DMS 273 treated with DMSO at 0.1 percent for 48 hours (cell line): ENCODE measurements around the gene NPIPB4.
"Not testable (repeated sequence)": the region's sequence is repeated elsewhere in the genome, so short reads cannot be mapped to it uniquely, and the experiment has no call there.

ENCODE experiments used
- DNase-seq: peaks from one replicate; lab custom pipeline; 2025; lab: John Stamatoyannopoulos, UW

The NPIPB4 gene

GRCh38 chr16:21857656-21858055 is at the start of gene NPIPB4:
Gene NPIPB4 (minus strand): TSS chr16:21857756. CDS start chr16:21857378, 378 bp downstream.
- DNase-seq, result not testable (repeated sequence)

- DNase-seq, result not testable (repeated sequence)
Observed at GRCh38 chr16:21898998-21899397, 41.4 kb upstream of the NPIPB4 start.

- not testable (repeated sequence) for DNase-seq
Observed at GRCh38 chr16:21881988-21882387, 24.4 kb upstream of the NPIPB4 start.

- DNase-seq, result not testable (repeated sequence)
Observed at GRCh38 chr16:21837186-21837585, 20.4 kb downstream of the NPIPB4 start.

- not testable (repeated sequence) for DNase-seq
Observed at GRCh38 chr16:21836334-21836733, 21.2 kb downstream of the NPIPB4 start.

GRCh38 chr16:21835747-21836146 is 21.8 kb downstream of the NPIPB4 start:
- not testable (repeated sequence) for DNase-seq

GRCh38 chr16:21834211-21834610 is 23.3 kb downstream of the NPIPB4 start:
- not testable (repeated sequence) for DNase-seq

- DNase-seq, result not testable (repeated sequence)
Observed at GRCh38 chr16:21829929-21830328, 27.6 kb downstream of the NPIPB4 start.

GRCh38 chr16:21826067-21826706 is 31.4 kb downstream of the NPIPB4 start:
- not testable (repeated sequence) for DNase-seq

- not testable (repeated sequence) for DNase-seq
Observed at GRCh38 chr16:21825526-21825925, 32.0 kb downstream of the NPIPB4 start.

GRCh38 chr16:21823258-21823657 is 34.3 kb downstream of the NPIPB4 start:
- not testable (repeated sequence) for DNase-seq

- DNase-seq, result not testable (repeated sequence)
Observed at GRCh38 chr16:21820908-21821465, 36.6 kb downstream of the NPIPB4 start.

GRCh38 chr16:21820028-21820907 is 37.3 kb downstream of the NPIPB4 start:
- peak; percentile 35 for DNase-seq

GRCh38 chr16:21819617-21820016 is 37.9 kb downstream of the NPIPB4 start:
- DNase-seq, result not testable (repeated sequence)

- DNase-seq, result not testable (repeated sequence)
Observed at GRCh38 chr16:21817012-21817411, 40.5 kb downstream of the NPIPB4 start.

GRCh38 chr16:21815694-21816093 is 41.9 kb downstream of the NPIPB4 start:
- DNase-seq, result not testable (repeated sequence)

GRCh38 chr16:21802375-21802663 is 55.2 kb downstream of the NPIPB4 start:
- DNase-seq, result not testable (repeated sequence)

GRCh38 chr16:21801538-21802374 is 55.8 kb downstream of the NPIPB4 start:
- not testable (repeated sequence) for DNase-seq

GRCh38 chr16:21798601-21799000 is 59.0 kb downstream of the NPIPB4 start:
- DNase-seq, result not testable (repeated sequence)

GRCh38 chr16:21793310-21793709 is 64.2 kb downstream of the NPIPB4 start:
- DNase-seq, result not testable (repeated sequence)

GRCh38 chr16:21790506-21790905 is 67.0 kb downstream of the NPIPB4 start:
- DNase-seq, result not testable (repeated sequence)
